NCI-H526 (cell line): ENCODE data around the gene ZC3H7A.
A peak's percentile ranks its signal among the peaks of the same experiment; 100 is the strongest.
"Not testable (repeated sequence)": the region's sequence is repeated elsewhere in the genome, so short reads cannot be mapped to it uniquely, and the experiment has no call there.

Experiments used
- DNase-seq, 2 experiments: peaks; one replicate each; lab custom pipeline; 2025; lab: John Stamatoyannopoulos, UW

ZC3H7A gene

DNA sequence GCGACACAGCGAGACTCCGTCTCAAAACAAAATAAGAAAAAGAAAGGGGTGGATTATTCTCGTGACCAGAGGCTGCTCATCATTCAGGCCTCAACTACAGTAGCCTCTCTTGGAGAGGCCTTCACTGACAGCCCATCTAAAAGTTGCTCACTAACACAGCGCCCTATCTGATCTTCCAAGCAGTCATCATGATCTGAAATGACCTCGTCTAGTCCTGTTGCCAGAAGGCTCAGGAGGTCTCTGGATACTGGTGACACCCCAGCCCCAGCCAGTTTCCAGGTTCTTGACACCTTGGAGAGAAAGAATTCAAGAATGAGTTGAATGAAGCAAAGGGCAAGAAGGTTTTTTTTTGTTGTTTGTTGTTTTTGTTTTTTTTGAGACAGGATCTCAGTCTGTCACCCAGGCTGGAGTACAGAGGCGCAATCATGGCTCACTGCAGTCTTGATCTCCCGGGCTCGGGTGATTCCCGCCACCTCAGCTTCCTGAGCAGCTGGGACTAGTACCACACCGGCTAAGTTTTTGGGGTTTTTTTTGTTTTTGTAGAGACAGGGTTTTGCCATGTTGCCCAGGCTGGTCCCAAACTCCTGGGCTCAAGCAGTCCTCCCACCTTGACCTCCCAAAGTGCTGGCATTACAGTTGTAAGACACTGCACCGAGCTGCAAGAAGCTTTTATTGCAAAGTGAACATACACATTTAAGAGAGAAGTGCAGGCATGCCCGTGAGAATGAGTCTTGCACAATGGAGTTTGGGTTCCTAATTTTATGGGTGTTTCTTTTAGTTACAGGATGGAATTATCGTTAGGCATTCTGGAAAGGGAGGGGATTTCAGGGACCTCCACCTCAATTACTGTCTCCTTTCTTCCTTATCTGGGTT, 2.7 kb upstream of the ZC3H7A start:
- no peak for DNase-seq

GRCh38 chr16:11799017-11799381, 1.9 kb upstream of the ZC3H7A start:
- no peak for DNase-seq

DNA sequence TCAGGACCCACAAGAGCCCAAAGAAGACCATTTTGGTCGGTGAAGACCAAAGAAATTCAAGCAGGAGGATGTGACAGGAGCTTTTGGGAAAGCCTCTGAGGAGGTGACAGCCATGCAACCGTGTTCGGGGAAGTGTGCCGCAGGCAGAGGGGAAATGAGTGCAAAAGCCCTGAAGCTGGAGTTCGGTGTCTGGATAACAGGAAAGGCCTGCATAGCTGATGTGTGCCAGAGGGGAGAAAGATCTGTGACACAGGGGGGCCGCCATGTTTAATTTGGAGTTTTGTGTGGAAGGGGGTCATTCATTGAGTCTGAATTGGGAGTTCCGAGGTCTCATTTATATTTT, 870 bp upstream of the ZC3H7A start:
- DNase-seq = peak in 1 of 2 experiments; percentile 38

- DNase-seq = peak in 1 of 2 experiments; percentile 33
Observed at GRCh38 chr16:11796227-11797165, 562 bp downstream of the ZC3H7A start.

GRCh38 chr16:11795887-11796226, 1.2 kb downstream of the ZC3H7A start:
- no peak for DNase-seq

GRCh38 chr16:11794996-11795886, 1.8 kb downstream of the ZC3H7A start:
- DNase-seq = no peak

DNA sequence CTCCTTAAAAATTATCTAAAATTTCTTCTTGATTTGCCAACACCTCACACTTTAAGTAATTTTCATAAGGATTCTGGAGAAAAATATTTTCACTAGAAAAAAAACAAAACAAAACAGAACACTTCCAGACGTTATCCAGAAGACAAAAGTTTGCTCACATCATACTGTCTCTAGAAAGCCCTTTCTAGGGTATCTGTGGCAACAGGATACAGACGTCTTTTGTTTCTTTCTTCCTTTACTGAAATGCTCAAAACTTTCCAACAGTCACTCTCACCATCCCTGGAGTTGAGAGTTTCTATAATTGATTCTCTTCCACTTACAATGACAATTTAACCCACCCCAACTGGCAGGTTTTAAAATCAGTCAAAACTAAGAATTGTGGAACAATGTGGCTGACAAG, 2.6 kb downstream of the ZC3H7A start:
- no peak for DNase-seq

- peak in 1 of 2 experiments; percentile 30 for DNase-seq
Observed at GRCh38 chr16:11793840-11794239, 3.2 kb downstream of the ZC3H7A start.

- peak; percentile 76 to 80 for DNase-seq
Observed at GRCh38 chr16:11792410-11793241, 4.4 kb downstream of the ZC3H7A start.

- no peak for DNase-seq
Observed at GRCh38 chr16:11791144-11791828, 5.8 kb downstream of the ZC3H7A start.

DNA sequence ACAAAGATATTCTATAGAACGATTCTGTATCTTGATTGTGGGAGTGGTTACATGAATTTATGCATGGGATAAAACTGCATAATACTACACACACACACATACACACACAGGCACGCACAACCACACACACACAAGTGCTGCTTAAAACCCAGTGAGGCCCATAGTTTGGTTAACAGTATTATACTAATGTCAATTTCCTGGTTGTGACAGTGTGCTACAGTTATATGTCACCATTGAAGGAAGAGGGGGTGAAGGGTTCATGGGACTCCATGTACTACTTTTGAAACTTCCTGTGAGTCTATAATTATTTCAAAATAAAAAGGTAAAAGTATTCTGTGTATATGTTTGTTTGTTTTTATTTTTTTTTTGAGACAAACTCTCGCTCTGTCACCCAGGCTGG, 8.1 kb downstream of the ZC3H7A start:
- no peak for DNase-seq

DNA sequence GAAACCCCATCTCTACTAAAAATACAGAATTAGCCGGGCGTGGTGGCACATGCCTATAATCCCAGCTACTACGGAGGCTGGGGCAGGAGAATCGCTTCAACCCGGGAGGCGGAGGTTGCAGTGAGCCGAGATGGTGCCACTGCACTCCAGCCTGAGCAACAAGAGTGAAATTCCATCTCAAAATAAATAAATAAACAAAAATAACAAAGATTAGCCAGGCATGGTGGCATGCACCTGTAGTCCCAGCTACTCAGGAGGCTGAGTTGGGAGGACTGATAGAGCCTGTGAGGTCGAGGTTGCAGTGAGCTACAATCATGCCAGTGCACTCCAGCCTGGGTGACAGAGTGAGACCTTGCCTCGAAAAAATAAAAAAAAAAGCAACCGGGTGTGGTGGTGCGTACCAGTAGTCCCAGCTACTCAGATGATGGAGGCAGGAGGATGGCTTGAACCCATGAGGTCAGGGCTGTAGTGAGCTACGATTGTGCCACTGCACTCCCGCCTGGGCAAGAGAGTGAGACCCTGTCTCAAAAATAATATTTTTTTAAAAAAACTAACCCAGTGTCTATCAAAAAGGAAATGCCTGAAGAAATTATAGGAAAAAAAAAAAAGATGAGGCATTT, 12.0 kb downstream of the ZC3H7A start:
- not testable (repeated sequence) for DNase-seq

- DNase-seq = not testable (repeated sequence)
Observed at GRCh38 chr16:11784381-11784780, 12.7 kb downstream of the ZC3H7A start.

- DNase-seq = no peak
Observed at GRCh38 chr16:11784038-11784369, 13.1 kb downstream of the ZC3H7A start.

DNA sequence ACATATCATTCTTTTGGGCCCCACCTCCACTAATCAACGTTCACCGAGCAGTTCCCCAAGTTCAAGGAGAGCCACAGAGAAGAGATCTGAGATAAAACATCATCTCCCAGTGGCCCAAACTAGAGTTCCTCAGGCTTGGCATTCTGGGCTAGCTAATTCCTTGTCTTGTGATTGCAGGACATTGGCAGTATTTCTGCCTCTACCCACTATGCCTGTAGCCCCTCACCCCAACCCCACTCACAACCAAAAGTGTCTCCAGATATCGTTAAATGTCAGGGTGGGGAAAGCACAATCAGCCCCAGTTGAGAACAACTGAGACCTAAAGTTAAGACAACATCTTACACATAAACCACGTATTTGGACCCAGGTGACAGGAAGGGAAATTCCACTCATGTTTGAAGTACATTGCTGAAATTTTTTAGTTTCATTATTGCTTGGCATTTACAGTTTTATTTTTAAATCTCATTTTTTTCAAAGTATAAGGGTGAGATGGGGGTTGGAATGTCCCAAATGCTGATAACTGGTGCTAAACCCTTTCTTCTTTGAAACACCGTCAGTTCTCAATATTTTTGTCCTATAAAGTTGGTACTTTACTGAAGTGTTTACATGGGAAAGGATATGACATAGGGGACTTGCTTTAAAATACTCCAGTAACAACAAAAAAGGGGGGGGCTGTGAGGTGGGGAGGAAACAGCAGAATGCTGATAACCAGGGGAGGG, 13.6 kb downstream of the ZC3H7A start:
- DNase-seq = no peak

- DNase-seq = peak; percentile 69 to 71
Observed at GRCh38 chr16:11781773-11782172, 15.3 kb downstream of the ZC3H7A start.

DNA sequence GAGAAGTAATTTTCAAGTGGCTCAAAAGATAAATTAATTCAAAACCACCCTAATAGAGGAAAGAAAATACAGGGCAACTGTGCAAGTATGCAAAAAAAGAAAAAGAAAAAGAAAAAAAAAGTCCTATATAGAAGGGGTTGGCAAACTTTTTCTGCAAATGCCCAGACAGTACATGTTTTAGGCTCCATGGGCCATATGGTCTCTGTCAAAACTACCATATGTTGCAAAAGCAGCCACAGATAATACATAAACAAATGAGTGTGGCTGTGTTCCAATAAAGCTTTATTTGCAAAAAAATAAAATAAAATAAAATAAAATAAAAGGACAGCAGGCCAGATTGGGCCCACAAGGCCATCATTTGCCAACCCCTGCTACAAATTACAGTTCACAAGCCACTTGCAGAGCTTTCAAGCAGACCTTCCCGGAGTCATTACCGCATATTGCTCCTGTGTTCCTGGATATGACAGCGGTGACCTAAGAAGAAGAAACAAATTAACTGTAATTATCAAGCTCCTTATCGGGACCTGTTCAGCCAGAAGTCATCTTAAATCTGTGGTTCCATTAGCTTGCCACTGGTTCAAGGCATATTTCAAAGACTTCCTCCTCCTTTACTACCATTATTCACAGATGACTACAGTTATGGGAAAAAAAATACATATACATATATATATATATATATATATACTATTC, 15.9 kb downstream of the ZC3H7A start:
- DNase-seq = no peak

GRCh38 chr16:11779074-11779473, 18.0 kb downstream of the ZC3H7A start:
- DNase-seq = no peak

DNA sequence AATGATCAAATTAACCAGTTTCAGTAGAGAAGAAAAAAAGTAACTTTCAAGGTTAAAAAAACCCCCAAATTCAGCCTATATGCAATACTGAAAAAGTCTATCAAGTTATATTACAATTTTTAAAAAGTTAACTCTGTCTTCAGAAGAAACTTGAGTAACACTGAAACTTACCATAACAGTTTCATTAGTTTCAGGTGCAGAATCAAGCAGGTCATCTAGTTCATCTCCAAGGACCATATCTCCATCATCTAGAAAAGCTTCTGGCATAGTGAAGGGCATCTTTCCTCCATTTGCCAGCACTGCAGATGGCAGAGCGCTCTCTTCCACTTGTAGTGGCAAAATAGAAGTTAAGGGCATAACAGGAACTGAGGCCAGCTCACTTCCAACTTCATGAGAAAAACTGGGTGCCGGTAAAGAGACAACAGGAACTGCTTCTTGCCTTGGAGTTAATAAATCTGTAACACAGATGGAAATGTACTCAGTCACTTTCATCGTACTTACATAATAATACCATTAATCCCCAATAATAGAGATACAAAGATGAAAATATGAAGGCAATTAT, 22.9 kb downstream of the ZC3H7A start:
- DNase-seq = no peak
